ENCODE data around the gene AQP5. TPM values are rescaled to one million over a fixed set of nuclear protein-coding genes. Genes with fewer than 3 reads are reported as not detected.

The AQP5 gene
- total and polyA plus RNA-seq, 3 experiments from 2014 or later, result not detected

DNA sequence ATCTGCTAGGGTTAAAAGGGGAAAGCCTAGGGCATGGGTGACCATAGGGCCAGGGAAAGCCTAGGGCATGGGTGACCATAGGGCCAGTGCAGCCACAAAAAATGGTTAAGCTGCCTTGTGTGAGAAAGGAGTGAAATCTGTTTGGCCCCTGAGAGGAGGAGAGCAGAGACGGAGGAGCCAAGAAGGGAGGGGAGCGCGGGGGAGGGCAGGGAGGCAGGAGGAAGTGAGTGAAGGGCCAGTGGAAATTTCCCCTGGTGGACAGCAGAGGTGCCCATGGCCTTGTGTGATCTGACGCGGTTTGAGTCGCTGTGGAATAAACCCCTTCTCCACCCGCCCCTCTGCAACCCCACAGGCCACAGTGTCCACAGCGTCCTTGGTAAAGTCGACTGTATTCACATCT is 10.5 kb downstream of the AQP5 start:
- Mint-ChIP-seq H3K27ac (peak overlapping the region in 1 of 8 donors; percentile 54), H3K36me3 (no peaks in the 10 kb centered on the region), H3K9me3 (no peaks in the 10 kb centered on the region), H3K4me3 (no peak overlapping the region), H3K4me1 (peaks cover 0 to 4% (median 2%) of the 10 kb centered on the region in 3 donors), H3K27me3 (peaks cover under 1 to 1% of the 10 kb centered on the region in 2 donors)
- H3K27me3 ChIP-seq (ENCODE audit: insufficient read depth, low read length, poor library complexity, severe bottlenecking), result peaks cover 13% of the 10 kb centered on the region
- CTCF ChIA-PET, result no interaction called here
- peaks cover 5% of the 10 kb centered on the region for H3K4me1 ChIP-seq (ENCODE audit: insufficient read depth, low read length)
- no peak overlapping the region for H3K4me3 ChIP-seq (ENCODE audit: low read length)
- H3K9me3 ChIP-seq (ENCODE audit: low read length), result no peaks in the 10 kb centered on the region
- no peak for DNase-seq
- POLR2A ChIA-PET, result no interaction called here
- H3K27ac ChIP-seq (ENCODE audit: low read depth, low read length), result no peak overlapping the region
- no peaks in the 10 kb centered on the region for H3K36me3 ChIP-seq (ENCODE audit: insufficient read depth, low read length)

GRCh38 chr12:49972641-49973360 is 11.1 kb downstream of the AQP5 start, which contains the start of gene AQP6:
Gene AQP6 (plus strand): TSS chr12:49972947. CDS start chr12:49973174, 227 bp downstream.
- Histone ChIP-seq H3K27ac (ENCODE audit: low read depth, low read length) (no peak within 1 kb of the TSS), H3K27me3 (ENCODE audit: insufficient read depth, low read length, poor library complexity, severe bottlenecking) (peaks cover 13% of the 10 kb centered on the region), H3K9me3 (ENCODE audit: low read length) (no peaks in the 10 kb centered on the region), H3K36me3 (ENCODE audit: insufficient read depth, low read length) (no peaks in the 10 kb centered on the region), H3K4me3 (ENCODE audit: low read length) (no peak within 1 kb of the TSS), H3K4me1 (ENCODE audit: insufficient read depth, low read length) (peaks cover 3% of the 10 kb centered on the region)
- H3K9me3 Mint-ChIP-seq, result no peaks in the 10 kb centered on the region
- H3K4me3 Mint-ChIP-seq, result no peak within 1 kb of the TSS
- CTCF ChIA-PET, result no interaction called here
- POLR2A ChIA-PET, result no interaction called here
- no peaks in the 10 kb centered on the region for H3K27me3 Mint-ChIP-seq
- no peaks in the 10 kb centered on the region for H3K36me3 Mint-ChIP-seq
- H3K27ac Mint-ChIP-seq, result peak within 1 kb of the TSS in 1 of 8 donors; percentile 54
- no peaks in the 10 kb centered on the region for H3K4me1 Mint-ChIP-seq
- no peak for DNase-seq

- H3K4me1 ChIP-seq (ENCODE audit: insufficient read depth, low read length), result no peaks in the 10 kb centered on the region
- no peaks in the 10 kb centered on the region for H3K9me3 ChIP-seq (ENCODE audit: low read length)
- ChIA-PET POLR2A (no interaction called here), CTCF (no interaction called here)
- H3K4me1 Mint-ChIP-seq, result no peaks in the 10 kb centered on the region
- no peak overlapping the region for H3K4me3 Mint-ChIP-seq
- H3K27ac Mint-ChIP-seq, result no peak overlapping the region
- no peaks in the 10 kb centered on the region for H3K36me3 Mint-ChIP-seq
- no peak for DNase-seq
- no peaks in the 10 kb centered on the region for H3K9me3 Mint-ChIP-seq
- peaks cover 0 to 2% of the 10 kb centered on the region in 2 donors for H3K27me3 Mint-ChIP-seq
- H3K27ac ChIP-seq (ENCODE audit: low read depth, low read length), result no peak overlapping the region
- no peak overlapping the region for H3K4me3 ChIP-seq (ENCODE audit: low read length)
- H3K36me3 ChIP-seq (ENCODE audit: insufficient read depth, low read length), result no peaks in the 10 kb centered on the region
- H3K27me3 ChIP-seq (ENCODE audit: insufficient read depth, low read length, poor library complexity, severe bottlenecking), result peaks cover 13% of the 10 kb centered on the region
These were observed 11.7 kb downstream of the AQP5 start for GRCh38 chr12:49973361-49973830.

DNA sequence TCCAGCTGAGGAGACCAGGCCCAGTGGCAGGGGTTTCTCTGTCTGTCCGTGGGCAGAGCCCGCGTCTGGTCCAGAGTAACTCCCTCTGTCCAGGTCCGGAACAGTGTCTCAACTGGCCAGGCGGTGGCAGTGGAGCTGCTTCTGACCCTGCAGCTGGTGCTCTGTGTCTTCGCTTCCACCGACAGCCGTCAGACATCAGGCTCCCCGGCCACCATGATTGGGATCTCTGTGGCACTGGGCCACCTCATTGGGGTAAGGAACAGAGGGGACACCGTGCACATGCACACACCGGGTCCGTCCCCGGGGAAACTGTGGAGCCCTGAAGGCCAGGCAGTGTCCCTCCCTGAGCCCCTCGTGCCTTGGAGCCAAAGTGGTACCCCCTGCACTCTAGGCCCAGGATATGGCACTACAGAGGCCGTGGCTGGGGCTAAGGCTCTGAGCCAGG is 12.6 kb downstream of the AQP5 start:
- no peak overlapping the region for H3K4me3 Mint-ChIP-seq
- Histone ChIP-seq H3K4me3 (ENCODE audit: low read length) (no peak overlapping the region), H3K9me3 (ENCODE audit: low read length) (no peaks in the 10 kb centered on the region), H3K4me1 (ENCODE audit: insufficient read depth, low read length) (no peaks in the 10 kb centered on the region), H3K27ac (ENCODE audit: low read depth, low read length) (no peak overlapping the region), H3K27me3 (ENCODE audit: insufficient read depth, low read length, poor library complexity, severe bottlenecking) (peaks cover 6% of the 10 kb centered on the region), H3K36me3 (ENCODE audit: insufficient read depth, low read length) (no peaks in the 10 kb centered on the region)
- no peaks in the 10 kb centered on the region for H3K36me3 Mint-ChIP-seq
- peaks cover 0 to 2% of the 10 kb centered on the region in 2 donors for H3K27me3 Mint-ChIP-seq
- no peaks in the 10 kb centered on the region for H3K4me1 Mint-ChIP-seq
- no peak overlapping the region for H3K27ac Mint-ChIP-seq
- POLR2A ChIA-PET, result no interaction called here
- H3K9me3 Mint-ChIP-seq, result no peaks in the 10 kb centered on the region
- CTCF ChIA-PET, result no interaction called here
- no peak for DNase-seq

DNA sequence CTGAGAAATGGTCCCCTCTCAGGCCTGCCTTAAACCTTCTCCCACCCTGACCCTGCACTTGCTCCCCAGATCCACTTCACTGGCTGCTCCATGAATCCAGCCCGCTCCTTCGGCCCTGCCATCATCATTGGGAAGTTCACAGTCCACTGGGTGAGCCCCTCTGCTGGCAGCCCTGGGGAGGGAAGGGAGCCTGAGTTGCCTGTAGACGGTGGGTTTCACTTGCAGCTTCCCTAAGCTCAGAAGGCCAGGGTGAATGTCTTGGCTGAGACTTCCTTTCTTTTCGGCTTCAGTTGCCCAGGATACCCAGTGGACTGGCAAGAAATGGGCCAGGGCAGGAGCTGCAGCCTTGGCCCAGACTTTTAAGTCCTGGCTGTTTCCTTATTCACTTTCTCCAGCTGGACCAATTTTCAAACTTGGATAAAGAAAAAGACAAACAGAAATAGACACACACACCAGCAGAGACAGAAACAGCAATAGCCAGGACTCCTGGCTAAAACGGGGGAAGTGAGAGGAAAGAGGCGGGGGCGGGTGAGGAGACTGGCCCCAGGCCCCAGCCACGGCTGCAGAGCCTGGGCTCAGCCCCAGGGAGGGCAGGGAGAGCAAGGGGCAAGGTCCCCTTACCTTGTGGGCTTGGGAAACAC is 13.1 kb downstream of the AQP5 start:
- Mint-ChIP-seq H3K36me3 (no peaks in the 10 kb centered on the region), H3K4me3 (no peak overlapping the region), H3K27me3 (peaks cover 0 to 2% of the 10 kb centered on the region in 2 donors), H3K27ac (peak overlapping the region in 1 of 8 donors; percentile 38), H3K9me3 (no peaks in the 10 kb centered on the region), H3K4me1 (no peaks in the 10 kb centered on the region)
- ChIA-PET CTCF (interaction anchor here (2.4 kb wide), 1 partner anchor 8 kb away, joined by 14 read pairs; no protein-coding TSS in a partner anchor), POLR2A (no interaction called here)
- H3K36me3 ChIP-seq (ENCODE audit: insufficient read depth, low read length), result no peaks in the 10 kb centered on the region
- H3K4me3 ChIP-seq (ENCODE audit: low read length), result no peak overlapping the region
- H3K27ac ChIP-seq (ENCODE audit: low read depth, low read length), result no peak overlapping the region
- H3K4me1 ChIP-seq (ENCODE audit: insufficient read depth, low read length), result no peaks in the 10 kb centered on the region
- peaks cover 3% of the 10 kb centered on the region for H3K27me3 ChIP-seq (ENCODE audit: insufficient read depth, low read length, poor library complexity, severe bottlenecking)
- DNase-seq, result no peak
- H3K9me3 ChIP-seq (ENCODE audit: low read length), result no peaks in the 10 kb centered on the region

- Histone ChIP-seq H3K36me3 (ENCODE audit: insufficient read depth, low read length) (no peaks in the 10 kb centered on the region), H3K4me3 (ENCODE audit: low read length) (no peak overlapping the region), H3K27me3 (ENCODE audit: insufficient read depth, low read length, poor library complexity, severe bottlenecking) (no peaks in the 10 kb centered on the region), H3K9me3 (ENCODE audit: low read length) (no peaks in the 10 kb centered on the region), H3K27ac (ENCODE audit: low read depth, low read length) (no peak overlapping the region), H3K4me1 (ENCODE audit: insufficient read depth, low read length) (no peaks in the 10 kb centered on the region)
- CTCF ChIA-PET, result interaction anchor here (2.4 kb wide), 1 partner anchor 8 kb away, joined by 14 read pairs; no protein-coding TSS in a partner anchor
- peaks cover 0 to 2% of the 10 kb centered on the region in 2 donors for H3K27me3 Mint-ChIP-seq
- H3K4me3 Mint-ChIP-seq, result no peak overlapping the region
- no peaks in the 10 kb centered on the region for H3K9me3 Mint-ChIP-seq
- POLR2A ChIA-PET, result no interaction called here
- DNase-seq, result no peak
- H3K27ac Mint-ChIP-seq, result no peak overlapping the region
- H3K36me3 Mint-ChIP-seq, result no peaks in the 10 kb centered on the region
- H3K4me1 Mint-ChIP-seq, result no peaks in the 10 kb centered on the region
These were observed 13.7 kb downstream of the AQP5 start for GRCh38 chr12:49975318-49975761.

- Histone ChIP-seq H3K4me3 (ENCODE audit: low read length) (no peak overlapping the region), H3K27ac (ENCODE audit: low read depth, low read length) (no peak overlapping the region), H3K9me3 (ENCODE audit: low read length) (no peaks in the 10 kb centered on the region), H3K36me3 (ENCODE audit: insufficient read depth, low read length) (no peaks in the 10 kb centered on the region), H3K4me1 (ENCODE audit: insufficient read depth, low read length) (no peaks in the 10 kb centered on the region), H3K27me3 (ENCODE audit: insufficient read depth, low read length, poor library complexity, severe bottlenecking) (no peaks in the 10 kb centered on the region)
- Mint-ChIP-seq H3K36me3 (no peaks in the 10 kb centered on the region), H3K4me3 (no peak overlapping the region), H3K4me1 (no peaks in the 10 kb centered on the region), H3K27ac (no peak overlapping the region), H3K9me3 (no peaks in the 10 kb centered on the region), H3K27me3 (peaks cover 0 to 2% of the 10 kb centered on the region in 2 donors)
- CTCF ChIA-PET, result interaction anchor here (2.4 kb wide), 1 partner anchor 9 kb away, joined by 14 read pairs; no protein-coding TSS in a partner anchor
- DNase-seq, result no peak
- POLR2A ChIA-PET, result no interaction called here
These were observed 14.9 kb downstream of the AQP5 start for GRCh38 chr12:49976557-49976956.

DNA sequence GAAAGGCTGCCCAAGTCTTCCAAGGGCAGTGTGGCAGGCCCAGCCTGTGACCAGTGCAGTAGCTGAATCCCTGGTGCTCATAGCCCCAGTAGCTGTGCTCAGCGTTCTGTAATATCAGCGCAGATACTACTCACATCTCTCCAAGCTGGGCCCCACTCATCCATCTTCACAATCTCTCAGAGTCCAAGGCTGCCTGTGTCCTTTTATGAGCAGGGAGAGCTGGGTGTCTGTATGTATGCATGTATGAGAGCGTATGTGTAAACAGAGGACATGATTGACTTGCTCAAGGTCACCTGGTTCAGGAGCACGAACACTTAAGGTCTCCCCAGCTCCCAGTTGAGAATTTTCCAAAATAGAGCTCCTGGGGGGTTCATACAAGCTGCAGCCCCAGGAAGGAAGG is 16.5 kb downstream of the AQP5 start:
- no peak for DNase-seq
- no peaks in the 10 kb centered on the region for H3K9me3 ChIP-seq (ENCODE audit: low read length)
- ChIA-PET CTCF (interaction anchor here (1.1 to 9.0 kb wide), 2 partner anchors 11 to 61 kb away, joined by 3 to 62 read pairs; no protein-coding TSS in a partner anchor), POLR2A (no interaction called here)
- Mint-ChIP-seq H3K9me3 (no peaks in the 10 kb centered on the region), H3K27me3 (peaks cover 0 to 2% of the 10 kb centered on the region in 2 donors), H3K4me3 (peak overlapping the region in 1 of 7 donors; percentile 9), H3K27ac (no peak overlapping the region), H3K4me1 (no peaks in the 10 kb centered on the region), H3K36me3 (no peaks in the 10 kb centered on the region)
- no peak overlapping the region for H3K27ac ChIP-seq (ENCODE audit: low read depth, low read length)
- no peaks in the 10 kb centered on the region for H3K4me1 ChIP-seq (ENCODE audit: insufficient read depth, low read length)
- H3K4me3 ChIP-seq (ENCODE audit: low read length), result no peak overlapping the region
- H3K36me3 ChIP-seq (ENCODE audit: insufficient read depth, low read length), result no peaks in the 10 kb centered on the region
- H3K27me3 ChIP-seq (ENCODE audit: insufficient read depth, low read length, poor library complexity, severe bottlenecking), result no peaks in the 10 kb centered on the region
